Smooth muscle cell (in vitro differentiated cells): ENCODE data around the gene FLAD1. TPM values are rescaled to one million over a fixed set of nuclear protein-coding genes. Genes with fewer than 3 reads are reported as not detected.

Source experiments
- DNase-seq: peaks from one replicate; lab custom pipeline; 2025; ENCODE audit not compliant: unreplicated experiment; lab: John Stamatoyannopoulos, UW
- H2AFZ ChIP-seq: fragments of 200-600 bp; sonication (generic); 2 replicates; pipeline ENCODE4 v1.6.0; 2016; ENCODE audit warnings: antibody characterized with exemption, low read depth, mild to moderate bottlenecking
- H3F3A ChIP-seq: fragments of 200-600 bp; sonication (generic); 2 replicates; pipeline ENCODE4 v1.6.0; 2017; ENCODE audit warnings: antibody characterized with exemption, low read depth
- H3K27ac ChIP-seq: fragments of 200-600 bp; sonication (generic); 2 replicates; pipeline ENCODE4 v1.5.1; 2016; ENCODE audit warnings: low read depth, mild to moderate bottlenecking
- H3K27me3 ChIP-seq: fragments of 200-600 bp; sonication (generic); 2 replicates; pipeline ENCODE4 v1.6.1; 2016; ENCODE audit warnings: low read depth, mild to moderate bottlenecking
- H3K36me3 ChIP-seq: fragments of 200-600 bp; sonication (generic); 2 replicates; pipeline ENCODE4 v1.5.1; 2016; ENCODE audit warnings: low read depth
- H3K4me1 ChIP-seq: fragments of 200-600 bp; sonication (generic); 2 replicates; pipeline ENCODE4 v1.5.1; 2016; ENCODE audit warnings: low read depth
- H3K4me2 ChIP-seq: fragments of 200-600 bp; sonication (generic); 2 replicates; pipeline ENCODE4 v1.6.0; 2016; ENCODE audit warnings: mild to moderate bottlenecking
- H3K4me3 ChIP-seq: fragments of 200-600 bp; sonication (generic); 2 replicates; pipeline ENCODE4 v1.5.1; 2016; ENCODE audit warnings: mild to moderate bottlenecking
- H3K79me2 ChIP-seq: fragments of 200-600 bp; sonication (generic); 2 replicates; pipeline ENCODE4 v1.6.0; 2016; ENCODE audit warnings: low read depth, mild to moderate bottlenecking
- H3K9ac ChIP-seq: fragments of 200-600 bp; sonication (generic); 2 replicates; pipeline ENCODE4 v1.6.0; 2016; ENCODE audit warnings: low read depth
- H3K9me3 ChIP-seq: fragments of 200-600 bp; sonication (generic); replicated peaks from 2 replicates; pipeline ENCODE4 v1.5.1; 2016; ENCODE audit warnings: low read depth
- H4K20me1 ChIP-seq: fragments of 200-600 bp; sonication (generic); 2 replicates; pipeline ENCODE4 v1.6.0; 2016; ENCODE audit warnings: low read depth
- WGBS: methylation state at CpG from one replicate; pipeline ENCODE4 v1.1.7; 2016; ENCODE audit warnings: low lambda C conversion rate; 5-methylcytosine and 5-hydroxymethylcytosine counted together
- polyA plus RNA-seq: library from polyadenylated mRNA; unstranded; fragments of >200 nt; fragmentation: Nextera tagmentation; extraction: Ambion mirVana; gene quantifications from 2 replicates; pipeline ENCODE4 v1.2.1, GENCODE V29; 2016
- total RNA-seq: library from RNA; depleted of rRNA; stranded (reverse); fragments of >200 nt; gene quantifications from 2 replicates; pipeline ENCODE4 v1.2.3, GENCODE V29; 2014
- TF ChIP-seq, protein P1 (sequence below): fragments of 200-600 bp; sonication (generic); IDR thresholded peaks from 2 replicates; pipeline ENCODE4 v1.5.1; 2017; ENCODE audit warnings: borderline replicate concordance, mild to moderate bottlenecking, antibody characterized with exemption; ENCODE audit not compliant: insufficient read depth, poor library complexity, severe bottlenecking

The FLAD1 gene
- total and polyA plus RNA-seq, 2 experiments from 2014 or later: 31.1 to 51.4 TPM

DNA sequence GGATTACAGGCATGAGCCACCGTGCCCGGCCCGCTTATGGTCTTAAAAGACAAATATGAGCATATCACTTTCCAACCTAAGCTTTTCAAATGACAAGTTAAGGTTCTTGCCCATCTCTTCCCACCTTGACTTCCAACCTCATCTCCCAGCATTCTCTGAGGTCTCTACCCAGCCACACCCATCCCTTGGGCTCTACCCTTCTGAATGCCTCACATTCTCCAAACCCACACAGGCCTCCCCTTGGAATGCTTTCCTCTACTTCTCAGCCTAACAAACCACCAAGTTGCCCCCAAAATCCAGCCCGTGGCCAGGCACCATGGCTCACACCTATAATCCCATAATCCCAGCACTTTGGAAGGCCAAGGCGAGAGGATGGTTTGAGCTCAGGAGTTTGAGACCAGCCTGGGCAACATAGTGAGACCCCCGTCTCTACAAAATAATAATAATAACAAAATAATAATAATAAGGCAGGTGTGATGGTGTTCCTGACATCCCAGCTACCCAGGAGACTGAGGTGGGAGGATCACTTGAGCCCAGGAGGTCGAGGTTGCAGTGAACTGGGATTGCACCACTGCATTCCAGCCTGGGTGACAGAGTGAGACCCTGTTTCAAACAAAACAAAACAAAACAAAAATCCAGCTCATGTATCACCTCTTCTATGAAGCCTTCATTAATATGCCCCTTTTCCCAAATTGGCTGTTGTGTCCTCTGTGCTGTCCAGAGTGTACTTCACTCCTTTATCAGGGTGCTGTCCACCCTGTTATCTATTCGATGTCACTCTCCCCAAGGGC lies 39.2 kb downstream of the FLAD1 start:
- Histone ChIP-seq H3K27ac (no peak overlapping the region), H3K9ac (no peak overlapping the region), H3K36me3 (no peaks in the 10 kb centered on the region), H2AFZ (no peak overlapping the region), H3K79me2 (no peaks in the 10 kb centered on the region), H3F3A (no peaks in the 10 kb centered on the region), H3K4me3 (no peak overlapping the region), H3K27me3 (no peaks in the 10 kb centered on the region), H3K4me2 (no peak overlapping the region), H3K9me3 (no peaks in the 10 kb centered on the region), H4K20me1 (no peaks in the 10 kb centered on the region), H3K4me1 (peaks cover 4% of the 10 kb centered on the region)
- DNase-seq: no peak
- TF ChIP-seq, protein P1, sequence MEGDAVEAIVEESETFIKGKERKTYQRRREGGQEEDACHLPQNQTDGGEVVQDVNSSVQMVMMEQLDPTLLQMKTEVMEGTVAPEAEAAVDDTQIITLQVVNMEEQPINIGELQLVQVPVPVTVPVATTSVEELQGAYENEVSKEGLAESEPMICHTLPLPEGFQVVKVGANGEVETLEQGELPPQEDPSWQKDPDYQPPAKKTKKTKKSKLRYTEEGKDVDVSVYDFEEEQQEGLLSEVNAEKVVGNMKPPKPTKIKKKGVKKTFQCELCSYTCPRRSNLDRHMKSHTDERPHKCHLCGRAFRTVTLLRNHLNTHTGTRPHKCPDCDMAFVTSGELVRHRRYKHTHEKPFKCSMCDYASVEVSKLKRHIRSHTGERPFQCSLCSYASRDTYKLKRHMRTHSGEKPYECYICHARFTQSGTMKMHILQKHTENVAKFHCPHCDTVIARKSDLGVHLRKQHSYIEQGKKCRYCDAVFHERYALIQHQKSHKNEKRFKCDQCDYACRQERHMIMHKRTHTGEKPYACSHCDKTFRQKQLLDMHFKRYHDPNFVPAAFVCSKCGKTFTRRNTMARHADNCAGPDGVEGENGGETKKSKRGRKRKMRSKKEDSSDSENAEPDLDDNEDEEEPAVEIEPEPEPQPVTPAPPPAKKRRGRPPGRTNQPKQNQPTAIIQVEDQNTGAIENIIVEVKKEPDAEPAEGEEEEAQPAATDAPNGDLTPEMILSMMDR: no peak
- 85% methylated on average over 8 of the region's 8 CpGs for WGBS

DNA sequence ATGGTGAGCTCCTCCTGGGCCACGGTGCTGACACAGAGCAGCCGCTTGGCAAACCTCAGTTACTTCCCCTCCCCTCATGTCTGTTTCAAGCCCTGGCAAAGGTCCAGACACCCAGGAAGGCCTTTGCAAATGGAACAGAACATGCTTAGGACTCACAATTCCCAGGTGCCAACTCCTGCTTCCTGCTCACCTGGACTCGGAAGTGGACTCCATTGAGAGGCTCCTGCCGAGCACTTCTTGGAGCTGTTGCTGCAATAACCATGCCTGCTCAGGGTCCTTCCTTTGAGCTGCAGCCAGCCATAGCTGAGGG lies 39.7 kb downstream of the FLAD1 start:
- H3K27ac ChIP-seq: no peak overlapping the region
- no peak overlapping the region for H3K4me3 ChIP-seq
- WGBS: 75% methylated on average over 4 of the region's 4 CpGs
- peaks cover 4% of the 10 kb centered on the region for H3K4me1 ChIP-seq
- H3F3A ChIP-seq: no peaks in the 10 kb centered on the region
- H3K9me3 ChIP-seq: no peaks in the 10 kb centered on the region
- TF ChIP-seq, protein P1: no peak
- H3K27me3 ChIP-seq: no peaks in the 10 kb centered on the region
- H3K79me2 ChIP-seq: no peaks in the 10 kb centered on the region
- H2AFZ ChIP-seq: no peak overlapping the region
- no peak for DNase-seq
- H4K20me1 ChIP-seq: no peaks in the 10 kb centered on the region
- no peaks in the 10 kb centered on the region for H3K36me3 ChIP-seq
- no peak overlapping the region for H3K4me2 ChIP-seq
- no peak overlapping the region for H3K9ac ChIP-seq

DNA sequence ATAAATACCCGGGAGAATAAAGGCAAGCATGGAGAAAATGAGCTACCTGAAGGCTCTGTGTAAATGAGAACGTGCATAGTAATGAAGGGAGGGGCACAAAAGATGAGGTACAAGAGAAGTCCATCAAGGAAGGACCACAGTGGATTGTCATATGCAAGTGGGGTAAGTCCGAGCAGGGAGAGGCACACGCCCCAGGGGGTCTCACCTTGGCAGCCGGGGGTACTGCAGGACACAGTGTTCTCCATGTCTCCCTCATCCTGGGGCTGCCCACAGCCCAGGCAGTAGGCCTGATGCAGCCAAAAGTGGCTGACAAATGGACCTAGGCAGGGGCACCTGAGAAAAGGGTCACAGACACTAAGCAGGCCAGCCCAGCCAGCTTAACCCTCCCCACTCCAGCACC lies 40.5 kb downstream of the FLAD1 start:
- H3K4me3 ChIP-seq: no peak overlapping the region
- DNase-seq: no peak
- WGBS: 88% methylated on average over 5 of the region's 5 CpGs
- no peaks in the 10 kb centered on the region for H3K79me2 ChIP-seq
- H4K20me1 ChIP-seq: no peaks in the 10 kb centered on the region
- no peaks in the 10 kb centered on the region for H3F3A ChIP-seq
- H3K27me3 ChIP-seq: no peaks in the 10 kb centered on the region
- H3K4me1 ChIP-seq: peaks cover 4% of the 10 kb centered on the region
- H3K9me3 ChIP-seq: no peaks in the 10 kb centered on the region
- H3K9ac ChIP-seq: no peak overlapping the region
- TF ChIP-seq, protein P1: no peak
- no peak overlapping the region for H3K27ac ChIP-seq
- no peak overlapping the region for H2AFZ ChIP-seq
- H3K36me3 ChIP-seq: no peaks in the 10 kb centered on the region
- no peak overlapping the region for H3K4me2 ChIP-seq

DNA sequence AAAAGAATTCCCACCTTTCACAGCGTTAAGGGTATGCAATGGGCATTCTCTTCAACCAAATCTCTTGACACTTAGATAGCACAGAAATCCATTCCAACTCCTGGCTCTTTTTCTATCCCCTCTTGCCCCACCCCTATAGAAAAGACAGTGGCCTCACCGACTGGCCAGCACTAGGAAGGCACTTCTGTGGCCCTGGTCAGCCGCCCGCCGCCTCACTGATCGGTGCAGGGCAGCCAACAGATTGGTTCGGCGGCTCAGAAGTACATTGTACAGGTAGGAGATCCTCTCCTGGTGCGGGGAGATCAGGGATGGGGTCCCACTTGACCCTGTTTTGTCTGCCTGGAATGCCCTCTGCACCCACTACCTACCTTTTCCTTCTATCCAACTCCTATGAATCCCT lies 41.2 kb downstream of the FLAD1 start:
- TF ChIP-seq, protein P1: no peak
- Histone ChIP-seq H3K27ac (no peak overlapping the region), H3K79me2 (no peaks in the 10 kb centered on the region), H3K27me3 (no peaks in the 10 kb centered on the region), H4K20me1 (no peaks in the 10 kb centered on the region), H3F3A (no peaks in the 10 kb centered on the region), H3K36me3 (no peaks in the 10 kb centered on the region), H3K4me2 (no peak overlapping the region), H2AFZ (no peak overlapping the region), H3K9me3 (no peaks in the 10 kb centered on the region), H3K4me3 (no peak overlapping the region), H3K4me1 (no peaks in the 10 kb centered on the region), H3K9ac (no peak overlapping the region)
- WGBS: 92% methylated on average over 9 of the region's 9 CpGs
- no peak for DNase-seq
